Keratinocyte (primary cell): ENCODE data around the gene TMC1. TPM values are rescaled to one million over a fixed set of nuclear protein-coding genes. Genes with fewer than 3 reads are reported as not detected.

Experiments used
- DNase-seq: peaks from one replicate; pipeline ENCODE4 v3.0.0-alpha.2; 2011; ENCODE audit warnings: low read depth, missing footprints, low spot score
- FAIRE-seq: peaks from 2 replicates; lab custom pipeline; 2011; peaks lifted over from hg19 to GRCh38; lab: Jason Lieb, UNC
- H2AFZ ChIP-seq: 2 replicates; pipeline ENCODE4 v1.6.0; 2012; ENCODE audit warnings: low read length, control low read depth, inconsistent platforms; ENCODE audit not compliant: control insufficient read depth
- H3K27ac ChIP-seq: 2 replicates; pipeline ENCODE4 v1.5.1; 2011; ENCODE audit warnings: low read length; ENCODE audit not compliant: control insufficient read depth, insufficient read depth
- H3K27me3 ChIP-seq: 3 replicates; pipeline ENCODE4 v1.6.0; 2011; ENCODE audit warnings: low read length; ENCODE audit not compliant: control insufficient read depth, insufficient read depth; ENCODE audit errors: extremely low read depth
- H3K36me3 ChIP-seq, 2 experiments: 2 replicates in 1 of 2; 3 replicates in 1 of 2; pipeline ENCODE4 v1.5.1; 2011; ENCODE audit warnings: low read length in 2 of 2, mild to moderate bottlenecking in 1 of 2; ENCODE audit not compliant: control insufficient read depth in 2 of 2, insufficient read depth in 2 of 2; ENCODE audit errors: extremely low read depth in 1 of 2
- H3K4me1 ChIP-seq: 3 replicates; pipeline ENCODE4 v1.5.1; 2011; ENCODE audit warnings: low read length; ENCODE audit not compliant: control insufficient read depth, insufficient read depth; ENCODE audit errors: extremely low read depth
- H3K4me2 ChIP-seq: 3 replicates; pipeline ENCODE4 v1.6.0; 2011; ENCODE audit warnings: low read depth, low read length; ENCODE audit not compliant: control insufficient read depth, insufficient read depth; ENCODE audit errors: extremely low read depth
- H3K4me3 ChIP-seq, 3 experiments: fragments of 200-600 bp in 1 of 3; sonication (generic) in 1 of 3; 2 replicates in 2 of 3; 3 replicates in 1 of 3; pipeline ENCODE4 v1.5.1; 2011 to 2016; ENCODE audit warnings: low read length in 3 of 3, mild to moderate bottlenecking in 3 of 3, control low read depth in 2 of 3, inconsistent platforms in 1 of 3, low read depth in 1 of 3, mixed read lengths in 1 of 3, mixed run types in 1 of 3, moderate library complexity in 1 of 3; ENCODE audit not compliant: control insufficient read depth in 2 of 3, insufficient read depth in 2 of 3; ENCODE audit errors: extremely low read depth in 1 of 3
- H3K79me2 ChIP-seq: 2 replicates; pipeline ENCODE4 v1.6.0; 2012; ENCODE audit warnings: low read length; ENCODE audit not compliant: control insufficient read depth, insufficient read depth
- H3K9ac ChIP-seq: 3 replicates; pipeline ENCODE4 v1.6.0; 2011; ENCODE audit warnings: low read length; ENCODE audit not compliant: control insufficient read depth, insufficient read depth; ENCODE audit errors: extremely low read depth
- H3K9me1 ChIP-seq: 3 replicates; pipeline ENCODE4 v1.6.0; 2011; ENCODE audit warnings: low read length; ENCODE audit not compliant: control insufficient read depth, insufficient read depth; ENCODE audit errors: extremely low read depth
- H3K9me3 ChIP-seq: 2 replicates; pipeline ENCODE4 v1.5.1; 2012; ENCODE audit warnings: low read depth, low read length; ENCODE audit not compliant: control insufficient read depth
- H4K20me1 ChIP-seq: 3 replicates; pipeline ENCODE4 v1.6.0; 2011; ENCODE audit warnings: low read length; ENCODE audit not compliant: control insufficient read depth, insufficient read depth; ENCODE audit errors: extremely low read depth
- CTCF ChIP-seq, 3 experiments: IDR thresholded peaks in 1 of 3; conservative IDR thresholded peaks in 1 of 3; optimal IDR thresholded peaks in 1 of 3; 2 replicates in 2 of 3; 3 replicates in 1 of 3; pipeline versions ENCODE3 to v1.5.1; 2011; ENCODE audit warnings: low read length in 3 of 3, mild to moderate bottlenecking in 3 of 3, moderate library complexity in 2 of 3, control low read depth in 1 of 3, inconsistent platforms in 1 of 3; ENCODE audit not compliant: insufficient read depth in 2 of 3; ENCODE audit errors: extremely low read depth in 1 of 3
- EZH2 ChIP-seq: IDR thresholded peaks from one replicate; pipeline ENCODE4 v1.6.1; 2012; ENCODE audit warnings: inconsistent platforms, mild to moderate bottlenecking, low read length, moderate library complexity
- dilution Hi-C: fragments of 300-500 bp; cut with MboI; formaldehyde crosslinking; loops from one replicate; pipeline ENCODE4 v1.7.0; 2020; ENCODE audit warnings: low sequenced_read_pairs; ENCODE audit not compliant: extremely low pct_ligation_motif_present
- polyA plus RNA-seq, 5 experiments: library from polyadenylated mRNA; depleted of rRNA in 3 of 5; stranded (reverse) in 3 of 5; stranded (forward) in 1 of 5; unstranded in 1 of 5; fragments of >200 nt; gene quantifications; 1 replicate in 1 of 5; 2 replicates in 3 of 5; 3 replicates in 1 of 5; pipeline versions ENCODE4 v1.2.1 to v1.2.3, GENCODE V29; 2011 to 2012; ENCODE audit warnings: missing spikeins in 2 of 5, low read depth in 1 of 5, low replicate concordance in 1 of 5

TMC1 gene
- polyA plus RNA-seq, 1 donor (not counting 4 experiments of a cell fraction or from before 2014, with no cell fraction given): 0.05 TPM

GRCh38 chr9:72612449-72612848 is 91.0 kb downstream of the TMC1 start:
- Histone ChIP-seq H3K36me3 (no peaks in the 10 kb centered on the region), H2AFZ (no peak overlapping the region), H3K27ac (no peak overlapping the region), H3K9me3 (no peaks in the 10 kb centered on the region), H3K27me3 (no peaks in the 10 kb centered on the region), H3K9ac (no peak overlapping the region), H3K79me2 (no peaks in the 10 kb centered on the region), H3K4me1 (no peaks in the 10 kb centered on the region), H3K4me2 (no peak overlapping the region), H4K20me1 (no peaks in the 10 kb centered on the region), H3K4me3 (no peak overlapping the region), H3K9me1 (no peaks in the 10 kb centered on the region)
- dilution Hi-C loops: no loop called here
- DNase-seq (no peak), FAIRE-seq (no peak)
- no peak for TF ChIP-seq CTCF (optimal IDR thresholded peaks at IDR 0.05 in 1 of 3, IDR thresholded peaks at IDR 0.05 in 1 of 3, conservative IDR thresholded peaks at IDR 0.05 in 1 of 3; ENCODE audit: extremely low read depth in 1 of 3, insufficient read depth in 2 of 3, low read length in 3 of 3)
- TF ChIP-seq EZH2: no peak

- Histone ChIP-seq H3K9me3 (no peaks in the 10 kb centered on the region), H3K79me2 (no peaks in the 10 kb centered on the region), H3K9me1 (no peaks in the 10 kb centered on the region), H2AFZ (no peak overlapping the region), H3K4me3 (no peak overlapping the region), H3K4me2 (no peak overlapping the region), H3K4me1 (no peaks in the 10 kb centered on the region), H3K9ac (no peak overlapping the region), H3K36me3 (no peaks in the 10 kb centered on the region), H3K27me3 (no peaks in the 10 kb centered on the region), H4K20me1 (no peaks in the 10 kb centered on the region), H3K27ac (no peak overlapping the region)
- FAIRE-seq: no peak
- no peak for TF ChIP-seq CTCF (optimal IDR thresholded peaks at IDR 0.05 in 1 of 3, IDR thresholded peaks at IDR 0.05 in 1 of 3, conservative IDR thresholded peaks at IDR 0.05 in 1 of 3; ENCODE audit: extremely low read depth in 1 of 3, insufficient read depth in 2 of 3, low read length in 3 of 3)
- DNase-seq: no peak
- dilution Hi-C loops: no loop called here
Observed at GRCh38 chr9:72614067-72614466, 92.7 kb downstream of the TMC1 start.
